GM18505 (cell line): ENCODE measurements around the gene SLC35F5.
A peak's percentile ranks its signal among the peaks of the same experiment; 100 is the strongest.
"Not testable (repeated sequence)": the region's sequence is repeated elsewhere in the genome, so short reads cannot be mapped to it uniquely, and the experiment has no call there.

ENCODE experiments used
- ATAC-seq: cut with Tn5 transposase; IDR thresholded peaks from one replicate; pipeline ENCODE4 v1.9.1; 2021; ENCODE audit not compliant: unreplicated experiment
- POLR2A ChIP-seq: IDR thresholded peaks from 4 replicates; pipeline ENCODE4 v1.6.1; 2011; ENCODE audit warnings: borderline replicate concordance; ENCODE audit not compliant: insufficient read depth, insufficient read length; ENCODE audit errors: extremely low read depth

Gene SLC35F5

DNA sequence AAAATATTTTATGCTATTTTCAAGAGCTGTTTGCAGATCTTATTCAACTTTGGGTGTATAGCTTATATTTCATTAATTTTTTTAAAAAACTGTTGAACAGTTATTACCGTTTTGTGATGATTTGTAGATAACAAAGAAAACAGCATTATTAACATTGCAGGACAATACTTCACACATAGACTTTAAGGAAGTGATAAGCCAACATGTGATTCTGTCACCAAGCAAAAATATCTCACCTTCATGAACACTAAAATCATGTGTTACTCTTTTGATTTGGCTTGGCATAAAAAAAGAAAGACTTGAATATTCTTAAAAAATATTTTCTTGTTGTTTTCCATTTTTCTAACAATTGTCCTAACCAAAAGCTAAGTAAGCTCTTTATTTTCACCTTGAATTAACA lies 33.0 kb downstream of the SLC35F5 start:
- ATAC-seq, result no peak
- no peak for TF ChIP-seq POLR2A

DNA sequence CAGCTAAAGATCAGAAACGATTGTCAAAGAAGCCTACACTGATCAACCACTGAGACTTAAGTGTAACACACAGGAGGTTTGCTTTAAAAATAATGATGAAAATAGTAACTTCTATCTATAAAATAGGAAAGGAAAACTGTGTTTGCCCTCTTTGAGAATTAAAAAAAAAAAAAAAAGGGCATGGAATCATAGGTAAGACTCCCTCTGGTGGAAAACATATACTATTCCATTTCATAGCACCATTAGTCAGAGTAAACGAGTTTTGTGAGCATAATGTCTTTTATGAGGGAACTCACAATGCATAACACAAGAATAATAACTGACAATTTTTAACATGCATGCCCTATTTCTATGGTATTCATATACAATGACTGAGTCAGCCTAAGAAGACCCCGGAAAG lies 36.3 kb downstream of the SLC35F5 start:
- ATAC-seq, result no peak

DNA sequence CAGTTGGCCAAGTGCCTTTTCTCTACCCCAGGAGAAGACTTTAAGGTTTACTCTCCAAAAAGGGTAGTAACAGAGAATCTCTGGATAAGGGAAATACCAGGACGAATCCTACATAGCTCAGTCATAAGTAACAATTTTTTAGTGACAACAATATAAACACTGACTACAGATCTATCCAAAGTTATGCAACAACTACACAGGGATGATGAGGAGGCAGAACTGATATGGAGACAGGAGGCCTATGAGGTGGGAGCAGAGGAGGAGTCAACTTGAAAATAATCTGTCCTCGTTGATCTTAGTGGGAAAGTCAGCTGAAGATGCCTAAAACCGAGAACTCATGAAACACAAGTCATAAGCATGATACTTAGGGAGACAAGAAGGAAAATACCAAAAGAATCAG lies 40.2 kb downstream of the SLC35F5 start:
- no peak for ATAC-seq
- TF ChIP-seq POLR2A, result no peak

More for the DNA sequence above, 36.3 kb downstream of the SLC35F5 start:
- no peak for TF ChIP-seq POLR2A

DNA sequence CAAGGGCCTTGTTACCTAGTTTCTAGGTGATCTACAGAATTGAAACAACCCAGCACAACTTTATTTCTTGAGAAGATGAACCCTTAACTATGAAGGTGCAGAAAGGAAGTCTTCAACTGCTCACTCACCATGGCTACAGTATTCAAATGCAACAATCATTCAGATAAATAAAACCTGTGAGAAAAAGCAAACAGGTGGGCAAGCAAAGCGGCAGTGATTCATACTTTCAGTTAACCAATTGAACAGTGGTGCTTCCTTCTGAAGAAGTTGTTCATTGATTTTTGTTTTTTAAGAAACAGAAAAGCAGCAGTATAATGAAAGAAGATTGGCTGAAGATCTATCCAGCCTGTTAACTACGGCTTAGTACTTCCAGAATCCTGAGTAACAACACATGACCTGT lies 43.5 kb downstream of the SLC35F5 start:
- ATAC-seq, result no peak
- TF ChIP-seq POLR2A, result no peak

DNA sequence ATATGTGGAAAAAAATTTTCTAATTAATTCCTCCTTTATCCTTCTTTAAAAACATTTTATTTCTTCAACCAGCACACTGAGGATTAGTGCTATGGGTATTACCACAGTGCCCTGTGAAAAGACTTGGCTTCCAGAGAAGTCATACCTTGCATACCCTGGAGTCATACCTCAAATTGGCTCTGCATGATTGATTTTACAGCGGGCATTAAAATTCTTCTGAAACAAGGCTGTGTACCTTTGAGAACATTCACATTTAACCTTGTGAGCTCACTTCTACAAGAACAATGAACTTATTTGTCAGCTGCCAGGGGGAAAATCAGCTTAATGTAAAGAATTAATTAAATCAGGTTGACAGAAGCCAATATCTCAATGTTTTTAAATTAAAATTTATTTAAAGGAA lies 44.6 kb downstream of the SLC35F5 start:
- ATAC-seq, result no peak
- TF ChIP-seq POLR2A, result no peak

DNA sequence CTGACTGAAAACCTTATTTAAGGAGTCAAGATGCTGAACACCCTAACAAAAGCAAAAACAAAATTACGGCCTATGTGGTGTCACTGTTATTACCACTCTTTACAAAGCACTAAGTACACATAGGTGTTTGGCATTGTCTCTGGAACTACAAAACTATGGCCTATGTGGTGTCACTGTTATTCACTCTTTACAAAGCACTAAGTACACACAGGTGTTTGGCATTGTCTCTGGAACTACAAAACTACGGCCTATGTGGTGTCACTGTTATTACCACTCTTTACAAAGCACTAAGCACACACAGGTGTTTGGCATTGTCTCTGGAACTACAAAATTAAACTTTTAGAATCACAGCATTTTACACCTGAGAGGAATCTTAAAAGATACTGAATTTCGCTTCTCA lies 47.4 kb downstream of the SLC35F5 start:
- TF ChIP-seq POLR2A, result no peak
- no peak for ATAC-seq

DNA sequence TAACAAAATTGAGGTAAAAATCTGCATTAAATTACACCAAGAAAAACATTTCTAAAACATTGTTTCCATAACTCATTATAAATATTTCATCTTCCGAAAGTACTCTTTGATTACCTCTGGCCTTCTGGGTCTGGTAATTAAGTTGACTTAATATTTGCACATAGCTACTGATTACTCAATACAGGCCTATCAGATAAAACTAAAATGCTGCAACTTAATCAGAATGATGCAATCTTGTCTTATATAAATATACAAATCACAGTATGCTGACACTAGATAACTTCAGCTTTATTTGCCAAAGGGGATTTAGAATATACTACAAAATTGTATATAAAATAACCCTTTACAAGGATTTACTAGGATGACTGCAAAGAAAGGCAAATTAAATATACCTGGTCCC lies 49.3 kb downstream of the SLC35F5 start:
- ATAC-seq, result no peak
- TF ChIP-seq POLR2A, result no peak

DNA sequence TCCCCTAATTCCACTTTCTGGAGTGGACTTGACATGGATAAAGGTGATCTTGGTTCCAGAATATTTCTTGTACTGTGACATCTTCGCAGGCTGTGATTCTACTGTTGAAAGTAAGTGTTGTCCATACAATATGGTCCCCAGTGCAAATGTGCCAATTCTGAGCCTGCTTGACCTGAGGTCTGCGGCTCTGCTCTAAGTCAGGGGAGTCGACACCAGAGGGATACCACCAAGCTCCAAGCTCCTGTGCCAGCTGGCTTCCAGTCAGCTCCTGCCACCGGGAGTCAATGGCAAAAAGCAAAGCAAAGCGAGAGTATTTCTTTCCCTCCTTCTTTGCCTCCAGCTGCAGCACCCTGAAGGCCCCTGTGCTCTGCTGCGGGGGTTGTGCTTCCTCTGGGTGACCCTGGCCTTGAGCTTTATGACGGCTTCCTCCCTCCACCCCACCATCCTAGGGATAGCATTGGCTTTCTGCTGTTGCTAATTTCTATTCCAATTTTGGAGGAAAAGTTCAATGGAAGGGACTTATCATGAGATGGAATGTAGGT lies 50.4 kb downstream of the SLC35F5 start:
- TF ChIP-seq POLR2A, result no peak
- ATAC-seq, result no peak

DNA sequence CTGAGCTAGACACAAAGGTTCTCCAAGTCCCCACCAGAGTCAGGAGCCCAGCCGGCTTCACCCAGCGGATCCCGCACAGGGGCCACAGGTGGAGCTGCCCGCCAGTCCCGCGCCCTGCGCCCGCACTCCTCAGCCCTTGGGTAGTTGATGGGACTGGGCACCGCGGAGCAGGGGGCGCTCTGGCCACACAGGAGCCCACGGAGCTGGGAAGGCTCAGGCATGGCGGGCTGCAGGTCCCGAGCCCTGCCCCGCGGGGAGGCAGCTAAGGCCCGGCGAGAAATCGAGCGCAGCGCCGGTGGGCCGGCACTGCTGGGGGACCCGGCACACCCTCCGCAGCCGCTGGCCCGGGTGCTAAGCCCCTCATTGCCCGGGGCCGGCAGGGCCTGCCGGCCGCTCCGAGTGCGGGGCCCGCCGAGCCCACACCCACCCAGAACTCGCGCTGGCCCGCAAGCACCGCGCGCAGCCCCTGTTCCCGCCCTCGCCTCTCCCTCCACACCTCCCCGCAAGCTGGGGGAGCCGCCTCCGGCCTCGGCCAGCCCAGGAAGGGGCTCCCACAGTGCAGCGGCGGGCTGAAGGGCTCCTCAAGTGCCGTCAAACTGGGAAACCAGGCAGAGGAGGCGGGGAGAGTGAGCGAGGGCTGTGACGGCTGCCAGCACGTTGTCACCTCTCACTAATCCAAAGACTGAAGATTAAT lies 52.0 kb downstream of the SLC35F5 start:
- not testable (repeated sequence) for ATAC-seq

DNA sequence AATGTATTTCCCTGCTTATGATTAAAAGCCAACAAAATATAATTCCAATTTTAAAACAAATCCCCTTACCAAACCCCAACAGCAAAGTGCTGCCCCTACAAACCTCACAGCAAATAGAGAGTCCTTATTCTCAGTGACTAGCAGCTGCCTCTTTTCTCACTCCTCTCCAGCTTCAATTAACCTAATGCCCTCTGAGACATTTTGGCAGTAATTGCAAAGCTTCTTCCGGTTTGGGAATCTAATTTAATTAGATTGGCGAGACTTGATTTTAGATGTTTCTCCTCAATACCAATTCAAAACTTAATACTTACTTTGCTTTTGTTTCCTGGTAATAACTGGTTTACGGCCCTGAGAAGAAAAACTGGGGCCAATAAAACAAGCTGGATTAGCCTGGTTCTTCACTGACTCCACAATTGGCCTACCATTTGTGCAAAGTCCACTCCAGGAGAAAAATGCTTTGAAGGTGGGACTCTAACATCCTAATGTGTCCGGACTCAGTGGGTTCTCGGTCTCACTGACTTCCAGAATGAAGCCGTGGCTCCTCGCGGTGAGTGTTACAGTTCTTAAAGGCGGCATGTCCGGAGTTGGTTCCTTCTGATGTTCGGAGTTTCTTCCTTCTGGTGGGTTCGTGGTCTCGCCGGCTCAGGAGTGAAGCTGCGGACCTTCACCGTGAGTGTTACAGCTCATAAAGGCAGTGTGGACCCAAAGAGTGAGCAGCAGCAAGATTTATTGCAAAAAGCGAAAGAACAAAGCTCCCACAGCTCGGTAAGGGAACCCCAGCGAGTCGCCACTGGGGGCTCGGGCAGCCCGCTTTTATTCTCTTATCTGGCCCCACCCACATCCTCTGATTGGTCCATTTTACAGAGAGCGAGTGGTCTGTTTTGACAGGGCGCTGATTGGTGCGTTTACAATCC lies 52.8 kb downstream of the SLC35F5 start:
- TF ChIP-seq POLR2A, result no peak
- no peak for ATAC-seq

DNA sequence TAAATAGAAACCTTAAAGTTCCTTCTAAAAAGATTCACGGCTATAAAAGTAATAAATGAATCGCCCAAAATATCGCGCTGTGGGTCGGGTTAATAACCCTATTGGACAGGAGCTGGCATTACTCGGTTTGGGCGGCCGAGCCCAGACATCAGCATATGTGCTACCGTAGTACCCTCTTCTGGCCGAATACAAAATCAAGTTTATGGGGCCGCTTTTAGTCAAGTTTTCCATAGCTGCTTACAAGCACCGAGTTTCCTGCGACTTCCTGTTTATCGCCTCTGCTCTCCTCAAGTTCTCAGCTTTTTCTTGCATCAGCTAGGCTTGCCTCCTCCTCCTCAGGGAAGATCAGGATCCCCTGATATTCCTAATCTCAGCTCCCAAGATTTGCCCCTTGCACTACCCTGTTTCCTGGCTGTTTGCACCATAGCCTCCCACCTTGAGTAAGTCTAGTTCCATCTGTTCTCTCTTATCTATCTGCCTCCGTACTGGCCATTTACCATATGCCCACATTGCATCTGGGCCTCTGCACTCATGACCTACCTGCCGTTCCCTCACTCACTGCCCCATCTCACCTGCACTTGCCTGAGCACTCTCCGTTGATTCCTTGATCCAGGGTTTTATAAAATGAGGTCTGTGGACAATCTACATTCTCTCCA lies 56.1 kb downstream of the SLC35F5 start:
- ATAC-seq, result peak; percentile 82
- TF ChIP-seq POLR2A, result no peak

DNA sequence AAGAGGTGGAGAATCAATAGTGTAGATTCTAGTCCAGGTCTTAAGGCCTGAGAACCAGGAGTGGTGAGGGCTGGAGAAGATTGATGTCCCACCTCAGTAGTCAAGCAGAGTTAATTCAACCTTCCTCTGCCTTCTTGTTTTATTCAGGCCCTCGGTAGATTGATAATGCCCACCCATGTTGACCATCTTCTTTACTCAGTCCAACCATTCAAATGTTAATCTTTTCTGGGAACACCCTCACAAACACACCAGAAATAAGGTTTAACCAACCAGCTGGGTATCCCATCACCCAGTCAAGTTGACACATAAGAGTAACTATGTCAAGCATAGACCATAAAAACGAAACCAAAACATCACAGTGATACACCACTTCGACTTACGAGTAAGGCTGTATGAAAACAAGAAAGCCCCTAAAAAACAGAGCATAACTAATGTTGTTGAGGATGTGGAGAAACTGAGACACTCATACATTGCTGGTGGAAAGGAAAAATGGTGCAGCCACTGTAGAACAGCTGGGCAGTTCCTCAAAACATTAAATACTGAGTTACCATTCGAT lies 57.5 kb downstream of the SLC35F5 start:
- TF ChIP-seq POLR2A, result no peak
- peak; percentile 60 for ATAC-seq

DNA sequence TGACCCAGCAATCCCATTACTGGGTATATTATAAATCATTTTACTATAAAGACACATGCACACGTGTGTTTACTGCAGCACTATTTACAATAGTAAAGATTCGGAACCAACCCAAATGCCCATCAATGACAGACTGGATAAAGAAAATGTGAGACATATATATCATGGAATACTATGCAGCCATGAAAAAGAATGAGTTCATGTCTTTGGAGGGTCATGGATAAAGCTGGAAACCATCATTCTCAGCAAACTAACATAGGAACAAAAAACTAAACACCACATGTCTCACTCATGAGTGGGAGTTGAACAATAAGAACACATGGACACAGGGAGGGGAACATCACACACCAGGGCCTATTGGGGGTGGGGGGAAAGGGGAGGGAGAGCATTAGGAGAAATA lies 58.2 kb downstream of the SLC35F5 start:
- not testable (repeated sequence) for ATAC-seq
